A673 (cell line): Measurements from ENCODE around the gene BBS1. TPM values are rescaled to one million over a fixed set of nuclear protein-coding genes. Genes with fewer than 3 reads are reported as not detected.

Source experiments
- BruUV-seq: library from RNA; stranded (reverse); fragments of 400-500 nt; replicated peaks from 2 replicates; lab custom pipeline; 2021; lab: Mats Ljungman, UMichigan
- CTCF ChIA-PET: fragments of 300-600 bp; sonication (Branson Sonifier 250); formaldehyde crosslinking; loops from one replicate; lab custom pipeline; 2022; ENCODE audit warnings: antibody characterized with exemption; lab: Charles Lee
- POLR2A ChIA-PET: fragments of 300-600 bp; sonication (Branson Sonifier 250); formaldehyde crosslinking; loops from one replicate; lab custom pipeline; 2022; ENCODE audit warnings: antibody characterized with exemption; ENCODE audit not compliant: low non-redundant PET; lab: Charles Lee
- DNase-seq: peaks from one replicate; pipeline ENCODE4 v3.0.0-alpha.2; 2015; ENCODE audit warnings: low spot score
- H3K27ac ChIP-seq: fragments of 200-600 bp; sonication (generic); 2 replicates; pipeline ENCODE4 v1.5.1; 2016; ENCODE audit warnings: mixed run types, low read depth, mild to moderate bottlenecking, mixed read lengths, antibody characterized with exemption, low read length; ENCODE audit not compliant: poor library complexity, severe bottlenecking
- H3K27me3 ChIP-seq: fragments of 200-600 bp; sonication (generic); replicated peaks from 2 replicates; pipeline ENCODE4 v1.6.1; 2017; ENCODE audit warnings: mixed run types, low read depth, mild to moderate bottlenecking, mixed read lengths, antibody characterized with exemption, low read length; ENCODE audit not compliant: insufficient read depth, poor library complexity
- H3K36me3 ChIP-seq: fragments of 200-600 bp; sonication (generic); 2 replicates; pipeline ENCODE4 v1.6.1; 2016; ENCODE audit warnings: mixed run types, mild to moderate bottlenecking, mixed read lengths, antibody characterized with exemption, low read length; ENCODE audit not compliant: insufficient read depth, poor library complexity, severe bottlenecking
- H3K4me1 ChIP-seq: fragments of 200-600 bp; sonication (generic); 2 replicates; pipeline ENCODE4 v1.6.1; 2017; ENCODE audit warnings: mixed run types, mild to moderate bottlenecking, mixed read lengths, antibody characterized with exemption, low read length; ENCODE audit not compliant: insufficient read depth, poor library complexity, severe bottlenecking
- H3K4me3 ChIP-seq: fragments of 200-600 bp; sonication (generic); 2 replicates; pipeline ENCODE4 v1.5.1; 2016; ENCODE audit warnings: low read depth, mixed run types, mild to moderate bottlenecking, mixed read lengths, low read length; ENCODE audit not compliant: poor library complexity, severe bottlenecking
- H3K9me3 ChIP-seq: fragments of 200-600 bp; sonication (generic); 2 replicates; pipeline ENCODE4 v1.6.1; 2016; ENCODE audit warnings: mixed run types, low read depth, mild to moderate bottlenecking, mixed read lengths, antibody characterized with exemption, low read length; ENCODE audit not compliant: poor library complexity, severe bottlenecking
- CTCF ChIP-seq: fragments of 300-800, 200-600 bp; sonication (generic); conservative IDR thresholded peaks from 2 replicates; pipeline ENCODE4 v1.5.1; 2017; ENCODE audit warnings: low read depth, mild to moderate bottlenecking, antibody characterized with exemption, low read length, moderate library complexity, mixed read lengths
- EZH2 ChIP-seq: fragments of 200-600 bp; sonication (generic); IDR thresholded peaks from 2 replicates; pipeline ENCODE4 v1.6.1; 2017; ENCODE audit warnings: borderline replicate concordance, low read depth, mild to moderate bottlenecking, mixed read lengths, antibody characterized with exemption, low read length; ENCODE audit not compliant: poor library complexity, severe bottlenecking
- intact Hi-C: fragments of 100-400 bp; cut with micrococcal nuclease; formaldehyde crosslinking; loops from one replicate; pipeline ENCODE4 v1.10.0; 2022; ENCODE audit not compliant: unreplicated experiment
- total RNA-seq: library from RNA; stranded (reverse); gene quantifications from 2 replicates; pipeline ENCODE4 v1.2.3, GENCODE V29; 2021

BBS1 gene
- total RNA-seq, 1 experiment from 2014 or later: 40.5 TPM

GRCh38 chr11:66472054-66472453 lies 38.4 kb upstream of the BBS1 start:
- no peak for DNase-seq
- H3K36me3 ChIP-seq: peaks cover 17% of the 10 kb centered on the region
- H3K27ac ChIP-seq: no peak overlapping the region
- no peak overlapping the region for H3K4me3 ChIP-seq
- BruUV-seq: no TSS peak
- H3K9me3 ChIP-seq: no peaks in the 10 kb centered on the region
- ChIA-PET CTCF (interaction anchor here (0.6 kb wide), 1 partner anchor 65 kb away, joined by 4 read pairs; no protein-coding TSS in a partner anchor), POLR2A (no interaction called here)
- H3K4me1 ChIP-seq: no peaks in the 10 kb centered on the region
- no peaks in the 10 kb centered on the region for H3K27me3 ChIP-seq
- intact Hi-C loops: no loop called here
- no peak for TF ChIP-seq CTCF
- no peak for TF ChIP-seq EZH2

- TF ChIP-seq EZH2: no peak
- TF ChIP-seq CTCF: no peak
- Histone ChIP-seq H3K4me1 (no peaks in the 10 kb centered on the region), H3K27me3 (no peaks in the 10 kb centered on the region), H3K36me3 (peaks cover 17% of the 10 kb centered on the region), H3K27ac (no peak overlapping the region), H3K4me3 (no peak overlapping the region), H3K9me3 (no peaks in the 10 kb centered on the region)
- BruUV-seq: no TSS peak
- CTCF ChIA-PET: no interaction called here
- intact Hi-C loops: no loop called here
- POLR2A ChIA-PET: no interaction called here
- DNase-seq: no peak
These were observed 37.3 kb upstream of the BBS1 start for GRCh38 chr11:66473167-66473566.

GRCh38 chr11:66473608-66474515 lies 36.6 kb upstream of the BBS1 start:
- ChIA-PET CTCF (no interaction called here), POLR2A (no interaction called here)
- intact Hi-C loops: no loop called here
- H3K36me3 ChIP-seq: peaks cover 17% of the 10 kb centered on the region
- no peak overlapping the region for H3K27ac ChIP-seq
- H3K4me1 ChIP-seq: no peaks in the 10 kb centered on the region
- H3K4me3 ChIP-seq: no peak overlapping the region
- TF ChIP-seq EZH2: no peak
- no peak for TF ChIP-seq CTCF
- H3K9me3 ChIP-seq: no peaks in the 10 kb centered on the region
- no peak for DNase-seq
- BruUV-seq: no TSS peak
- H3K27me3 ChIP-seq: no peaks in the 10 kb centered on the region
